ENCODE data around the gene STK38L. TPM values are rescaled to one million over a fixed set of nuclear protein-coding genes. Genes with fewer than 3 reads are reported as not detected.

The STK38L gene
- total and polyA plus RNA-seq, 8 donors = 28.2 to 45.1 (median 40.4) TPM

DNA sequence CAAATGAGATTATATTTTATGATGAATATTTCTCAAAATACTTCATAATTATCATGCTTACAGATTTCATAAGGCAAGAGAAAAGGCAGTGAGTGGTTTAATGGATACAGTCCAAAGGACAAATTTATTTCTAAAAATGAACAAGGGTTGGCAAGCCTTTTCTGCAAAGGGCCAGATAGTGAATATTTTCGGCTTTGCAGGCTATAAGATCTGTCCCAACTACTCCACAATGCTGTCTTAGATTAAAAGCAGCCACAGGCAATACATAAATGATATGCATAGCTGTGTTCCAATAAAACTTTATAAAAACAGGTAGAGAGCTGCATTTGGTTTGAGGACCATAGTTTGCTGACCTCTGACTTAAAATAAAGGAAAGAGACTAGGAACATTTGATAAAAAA lies 42.9 kb upstream of the STK38L start:
- ATAC-seq (no peak), DNase-seq (no peak)
- Histone ChIP-seq H3K4me3 (no peak overlapping the region), H3K27me3 (no peaks in the 10 kb centered on the region), H3K4me1 (no peaks in the 10 kb centered on the region), H3K9me3 (no peaks in the 10 kb centered on the region), H3K27ac (no peak overlapping the region), H3K36me3 (no peaks in the 10 kb centered on the region)
- intact Hi-C loops (cut with DNase I) = no loop called here
- TF ChIP-seq CTCF (IDR thresholded peaks at IDR 0.05) = no peak

DNA sequence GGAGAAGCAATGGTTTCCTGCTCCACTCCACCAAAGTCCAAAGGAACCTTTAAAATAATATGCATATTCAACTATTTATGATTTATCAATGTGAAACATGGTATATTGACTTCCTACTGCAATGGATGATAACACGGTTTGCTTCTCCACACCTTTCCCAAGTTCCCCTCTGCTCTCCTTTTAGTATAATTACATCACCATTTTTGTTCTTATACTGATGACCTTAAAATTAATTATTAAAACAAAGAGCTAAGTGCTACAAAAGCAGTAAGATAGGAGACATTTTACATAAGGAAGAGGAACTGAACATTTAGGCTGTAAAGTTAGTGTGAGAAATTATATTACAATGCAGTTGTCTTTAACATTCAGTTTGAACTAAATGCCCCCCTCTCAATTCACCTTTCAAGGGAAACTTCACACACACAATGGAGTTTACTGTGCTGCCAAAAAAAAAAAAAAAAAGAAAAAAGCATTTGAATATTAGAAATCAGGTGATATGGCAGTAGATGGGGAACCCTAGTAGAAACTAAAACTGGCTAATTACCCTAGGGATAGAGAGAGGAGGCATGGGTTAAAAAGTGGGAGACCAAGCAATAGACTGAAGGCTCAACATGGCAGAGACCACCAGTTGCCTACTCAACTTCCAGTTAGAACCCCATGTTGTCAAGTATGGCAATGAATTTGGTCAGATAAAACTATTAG lies 37.1 kb upstream of the STK38L start:
- intact Hi-C loops (cut with DNase I) = no loop called here
- H3K27ac ChIP-seq = no peak overlapping the region

GRCh38 chr12:27207615-27208413 lies 36.3 kb upstream of the STK38L start:
- H3K27me3 ChIP-seq = no peaks in the 10 kb centered on the region
- peaks cover 0 to 9% of the 10 kb centered on the region in 2 donors for H3K9me3 ChIP-seq
- H3K36me3 ChIP-seq = no peaks in the 10 kb centered on the region
- H3K4me1 ChIP-seq = no peaks in the 10 kb centered on the region
- intact Hi-C loops (cut with DNase I) = no loop called here
- H3K4me3 ChIP-seq = no peak overlapping the region
- DNase-seq (no peak), ATAC-seq (no peak)
- no peak for TF ChIP-seq CTCF (IDR thresholded peaks at IDR 0.05)
- no peak overlapping the region for H3K27ac ChIP-seq

More for the DNA sequence above, 37.1 kb upstream of the STK38L start:
- ATAC-seq (no peak), DNase-seq (no peak)
- Histone ChIP-seq H3K27me3 (no peaks in the 10 kb centered on the region), H3K4me1 (no peaks in the 10 kb centered on the region), H3K36me3 (no peaks in the 10 kb centered on the region), H3K4me3 (no peak overlapping the region), H3K9me3 (peaks cover 0 to 9% of the 10 kb centered on the region in 2 donors)
- no peak for TF ChIP-seq CTCF (IDR thresholded peaks at IDR 0.05)

DNA sequence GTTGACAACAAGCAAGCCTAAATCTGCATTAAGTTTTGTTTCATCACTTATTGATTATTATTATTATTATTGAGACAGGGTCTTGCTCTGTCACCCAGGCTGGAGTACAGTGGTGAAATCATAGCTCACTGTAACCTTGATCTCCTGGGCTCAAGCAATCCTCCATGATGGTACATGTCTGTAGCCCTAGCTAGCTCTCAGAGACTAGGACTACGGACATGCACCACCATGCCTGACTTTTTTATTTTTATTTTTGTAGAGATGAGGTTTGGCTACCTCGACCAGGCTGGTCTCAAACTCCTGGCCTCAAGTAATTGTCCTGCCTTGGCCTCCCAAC lies 35.7 kb upstream of the STK38L start:
- ATAC-seq (no peak), DNase-seq (no peak)
- Histone ChIP-seq H3K9me3 (peaks cover 0 to 9% of the 10 kb centered on the region in 2 donors), H3K27ac (no peak overlapping the region), H3K27me3 (no peaks in the 10 kb centered on the region), H3K36me3 (no peaks in the 10 kb centered on the region), H3K4me3 (no peak overlapping the region), H3K4me1 (no peaks in the 10 kb centered on the region)
- intact Hi-C loops (cut with DNase I) = no loop called here
- TF ChIP-seq CTCF (IDR thresholded peaks at IDR 0.05) = no peak

DNA sequence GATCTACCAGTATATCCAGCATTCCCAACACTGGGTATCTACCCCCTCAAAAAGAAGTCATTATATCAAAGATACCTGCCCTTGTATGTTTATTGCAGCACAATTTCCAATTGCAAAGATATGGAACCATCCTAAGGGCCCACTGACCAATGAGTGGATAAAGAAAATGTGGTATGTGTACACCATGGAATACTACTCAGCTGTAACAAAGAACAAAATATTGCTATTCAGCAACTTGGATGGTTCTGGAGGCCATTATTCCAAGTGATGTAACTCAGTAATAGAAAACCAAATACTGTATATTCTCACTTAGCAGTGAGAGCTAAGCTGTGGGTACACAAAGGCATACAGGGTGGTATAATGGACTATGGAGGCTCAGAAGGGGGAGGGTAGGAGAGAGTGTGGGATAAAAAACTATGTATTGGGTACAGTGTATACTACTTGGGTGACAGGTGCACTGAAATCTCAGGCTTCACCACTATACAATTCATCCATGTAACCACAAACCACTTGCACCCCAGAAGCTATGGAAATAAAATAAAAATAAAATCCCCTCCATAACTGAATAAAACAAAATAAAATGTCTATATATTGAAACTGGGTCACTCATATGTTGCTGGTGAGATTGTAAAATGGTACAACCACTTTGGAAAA lies 34.7 kb upstream of the STK38L start:
- no peaks in the 10 kb centered on the region for H3K36me3 ChIP-seq
- intact Hi-C loops (cut with DNase I) = no loop called here
- H3K27me3 ChIP-seq = no peaks in the 10 kb centered on the region
- peaks cover 0 to 9% of the 10 kb centered on the region in 2 donors for H3K9me3 ChIP-seq
- no peaks in the 10 kb centered on the region for H3K4me1 ChIP-seq
- TF ChIP-seq CTCF (IDR thresholded peaks at IDR 0.05) = no peak
- no peak overlapping the region for H3K4me3 ChIP-seq
- no peak overlapping the region for H3K27ac ChIP-seq
- DNase-seq = no peak
- no peak for ATAC-seq

Data from left lung (tissue), 10 donors.